ENCODE measurements around the gene RNF113B.

GRCh38 chr13:98180092-98180491 lies 3.0 kb upstream of the RNF113B start:
- TF ChIP-seq CTCF (IDR thresholded peaks at IDR 0.05; ENCODE audit: low read length) (no peak), EZH2 (IDR thresholded peaks at IDR 0.05; ENCODE audit: borderline replicate concordance, low read length) (no peak)
